ENCODE measurements around the gene FRMD3.

GRCh38 chr9:83267741-83268140 is 270.5 kb downstream of the FRMD3 start:
- TF ChIP-seq CTCF (IDR thresholded peaks at IDR 0.05) (no peak), POLR2A (IDR thresholded peaks at IDR 0.05) (no peak)

Measured in thyroid gland (tissue), 4 donors.